Neural progenitor cell (in vitro differentiated cells): ENCODE results near the gene PARVA.

Experiments
- CTCF ChIP-seq: fragments of 200-600 bp; sonication (generic); IDR thresholded peaks from 2 replicates; pipeline ENCODE4 v1.5.1; 2017; ENCODE audit warnings: antibody characterized with exemption, mild to moderate bottlenecking
- EZH2 ChIP-seq: fragments of 200-600 bp; sonication (generic); IDR thresholded peaks from 2 replicates; pipeline ENCODE4 v1.6.1; 2017; ENCODE audit warnings: antibody characterized with exemption, mild to moderate bottlenecking, moderate library complexity
- EZH2phosphoT487 ChIP-seq: fragments of 200-600 bp; sonication (generic); IDR thresholded peaks from 2 replicates; pipeline ENCODE4 v1.6.1; 2017; ENCODE audit warnings: antibody characterized with exemption

DNA sequence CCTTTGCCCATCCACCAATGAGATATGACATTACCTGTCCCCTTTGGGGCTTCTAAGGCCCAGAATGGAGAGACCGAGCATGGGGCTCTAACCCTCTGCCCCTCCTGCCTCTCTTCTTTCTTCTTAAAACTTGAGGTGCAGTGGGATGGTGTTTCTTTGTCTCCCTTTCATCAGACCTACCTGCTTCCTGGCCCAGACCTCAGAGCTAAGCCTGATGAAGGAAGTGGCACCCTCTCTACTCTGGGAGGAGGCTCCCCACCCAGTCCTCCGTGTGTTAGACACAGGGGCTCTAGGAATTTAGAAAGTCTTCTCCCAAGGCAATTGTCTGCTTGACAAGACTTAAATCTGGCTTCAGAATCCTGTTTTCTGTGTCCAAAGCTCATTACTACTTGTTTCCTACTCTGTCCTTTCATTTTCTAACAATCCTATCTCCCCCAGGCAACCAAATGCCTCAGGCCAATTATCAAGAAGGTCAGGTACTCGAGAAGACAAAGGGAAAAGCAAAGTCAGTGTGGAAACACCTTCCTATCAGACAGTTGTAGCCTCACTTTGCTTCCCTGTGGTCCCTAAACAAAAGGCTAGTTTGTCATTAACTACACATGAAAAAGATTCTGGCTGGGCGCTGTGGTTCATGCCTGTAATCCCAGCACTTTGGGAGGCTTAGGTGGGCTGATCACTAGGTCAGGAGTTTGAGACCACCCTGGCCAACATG, 20.3 kb upstream of the PARVA start:
- TF ChIP-seq CTCF (no peak), EZH2phosphoT487 (no peak), EZH2 (no peak)
